NCI-H2227 (cell line): ENCODE results near the gene PDE9A.
"Not testable (repeated sequence)": the region's sequence is repeated elsewhere in the genome, so short reads cannot be mapped to it uniquely, and the experiment has no call there.

ENCODE experiments used
- DNase-seq: peaks from one replicate; lab custom pipeline; 2025; ENCODE audit not compliant: unreplicated experiment; lab: John Stamatoyannopoulos, UW

PDE9A gene

DNA sequence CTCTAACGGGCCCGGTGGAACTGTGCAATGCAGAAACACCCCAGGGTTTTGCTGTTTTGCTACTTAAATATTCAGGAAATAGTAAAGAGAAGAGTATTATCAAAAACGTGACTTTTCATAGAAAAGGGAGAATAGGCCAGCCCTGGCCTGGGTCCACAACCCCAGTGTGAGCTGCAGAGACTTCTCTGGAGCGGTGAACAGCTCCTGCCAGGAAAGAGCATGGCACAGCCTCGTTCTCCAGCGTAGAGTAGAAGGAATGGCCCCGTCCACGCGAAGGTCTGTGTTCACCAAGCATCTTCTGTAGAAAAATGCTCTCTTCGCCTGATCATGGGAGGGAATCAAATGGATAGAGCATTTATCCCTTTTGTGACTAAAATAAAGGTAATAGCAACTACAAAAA, 51.4 kb downstream of the PDE9A start:
- no peak for DNase-seq

DNA sequence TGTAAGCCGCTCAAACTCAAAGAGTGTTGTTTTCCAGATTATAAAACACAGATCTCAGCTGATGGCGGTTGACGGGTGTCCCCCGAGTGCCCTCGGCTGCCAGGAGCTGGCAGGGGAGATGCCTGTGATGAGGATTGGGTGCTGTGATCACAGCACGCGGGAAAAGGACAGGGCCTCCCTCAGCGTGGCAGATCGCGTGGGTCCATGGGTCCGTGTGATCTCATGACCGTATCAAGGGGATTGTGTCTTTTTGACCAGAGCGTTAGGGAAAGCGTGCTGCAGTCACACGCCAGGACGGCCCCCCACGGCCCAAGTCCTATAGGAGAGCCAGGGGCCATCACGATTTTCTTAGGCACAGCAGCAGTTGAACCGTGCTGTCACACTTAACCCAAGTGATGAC, 51.9 kb downstream of the PDE9A start:
- no peak for DNase-seq

DNA sequence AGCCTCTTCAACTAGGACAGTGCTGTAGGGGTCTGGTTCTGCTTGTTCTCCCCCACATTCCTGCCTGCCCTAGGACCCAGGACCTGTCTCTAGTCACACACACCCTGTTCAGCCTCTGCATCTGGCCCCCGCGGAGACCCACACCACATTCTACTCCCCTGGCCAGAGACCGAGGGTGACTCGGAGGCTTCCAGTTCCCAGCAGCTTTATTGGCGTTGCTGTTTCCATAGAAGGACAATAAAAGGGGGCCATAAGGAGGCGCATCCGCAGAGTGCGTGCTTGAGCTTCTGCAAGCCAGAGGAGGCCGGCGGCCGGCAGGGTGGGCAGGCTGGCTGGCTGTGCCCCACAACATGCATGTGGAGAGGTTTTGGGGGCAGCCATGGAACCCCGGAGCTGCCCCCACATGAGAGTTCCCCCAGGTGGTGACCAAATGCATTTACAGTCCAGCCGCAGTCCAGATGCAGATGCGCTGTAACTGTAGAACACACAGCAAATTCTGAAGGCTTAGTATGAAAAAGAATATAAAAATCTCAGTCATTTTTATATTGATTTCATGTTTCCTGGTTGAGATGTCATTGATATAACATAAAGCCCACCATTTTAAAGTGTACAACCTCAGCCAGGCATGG, 52.4 kb downstream of the PDE9A start:
- no peak for DNase-seq

DNA sequence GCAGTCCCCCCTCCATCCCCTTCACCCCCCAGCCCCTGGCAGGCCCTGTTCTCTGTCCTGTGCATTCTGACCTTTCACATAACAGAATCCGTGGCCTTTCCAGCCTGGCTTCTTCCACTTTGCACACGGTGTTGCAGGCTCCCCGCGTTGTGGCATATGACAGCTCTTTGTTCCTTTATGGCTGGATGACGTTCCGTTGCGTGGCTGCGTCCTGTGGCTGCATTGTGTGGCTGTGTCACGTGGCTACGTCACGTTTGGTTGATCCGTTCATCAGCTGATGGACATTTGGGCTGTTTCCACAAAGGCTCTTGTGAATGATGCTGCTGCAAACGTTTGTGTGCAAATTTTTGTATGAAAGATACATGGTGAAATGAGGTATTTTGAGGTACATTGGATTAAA, 53.3 kb downstream of the PDE9A start:
- DNase-seq: no peak

DNA sequence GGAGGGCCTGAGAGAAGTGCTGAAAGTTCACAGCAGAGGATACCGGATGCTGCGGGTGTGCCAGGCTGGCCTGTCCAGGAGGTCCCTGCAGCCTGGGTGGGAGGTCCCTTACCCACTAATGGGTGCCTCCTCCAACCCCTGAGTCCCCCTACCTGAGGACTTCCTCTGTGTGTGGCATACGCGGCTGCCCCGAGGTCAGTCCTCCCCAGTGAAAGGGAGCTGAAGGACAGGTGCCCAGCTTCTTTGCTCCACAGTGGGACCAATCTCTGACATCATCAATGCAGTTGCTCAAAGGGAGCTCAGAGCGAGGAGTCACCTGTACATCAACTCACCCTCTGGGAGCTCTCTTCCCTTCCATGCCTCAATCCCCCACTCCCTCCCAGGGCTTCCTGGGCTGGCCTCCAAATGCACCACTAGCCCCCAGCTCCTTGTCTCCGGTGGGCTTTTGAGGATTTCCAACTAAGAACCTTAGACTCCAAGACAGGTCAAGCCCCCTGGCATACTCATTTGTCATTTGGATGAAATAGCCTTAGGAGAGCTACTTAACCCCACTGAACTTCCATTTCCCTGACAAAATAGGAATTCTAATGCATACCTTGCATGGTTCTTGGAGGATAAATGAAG, 53.9 kb downstream of the PDE9A start:
- DNase-seq: no peak

DNA sequence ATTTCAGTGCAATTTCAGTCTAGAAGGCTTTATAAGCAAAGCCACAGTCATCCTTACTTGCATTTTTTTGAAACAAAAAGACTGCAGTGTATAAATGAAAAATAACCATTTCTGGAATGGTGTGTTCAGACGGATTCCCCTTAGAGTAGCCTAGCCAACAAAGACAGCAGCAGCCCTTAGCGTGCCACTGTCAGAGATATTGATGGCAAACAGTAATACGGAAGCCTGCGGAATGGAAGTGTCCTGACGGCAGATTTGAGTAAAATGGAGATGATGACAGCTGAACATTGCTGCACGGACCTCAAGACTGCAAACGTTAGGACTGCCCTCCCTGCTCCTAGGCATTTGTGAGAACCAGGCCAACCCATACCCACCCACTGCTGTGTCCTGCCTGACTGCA, 54.7 kb downstream of the PDE9A start:
- DNase-seq: no peak

DNA sequence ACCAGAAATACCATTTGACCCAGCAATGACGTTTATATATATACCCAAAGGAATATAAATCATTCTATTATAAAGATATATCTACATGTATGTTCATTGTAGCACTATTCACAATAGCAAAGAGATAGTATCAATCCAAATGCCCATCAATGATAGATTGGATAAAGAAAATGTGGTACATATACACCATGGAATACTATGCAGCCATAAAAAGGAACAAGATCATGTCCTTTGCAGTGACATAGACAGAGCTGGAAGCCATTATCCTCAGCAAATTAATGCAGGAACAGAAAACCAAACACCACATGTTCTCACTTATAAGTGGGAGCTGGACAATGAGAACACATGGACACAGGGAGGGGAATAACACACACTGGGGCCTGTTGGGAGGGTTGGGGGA, 55.5 kb downstream of the PDE9A start:
- not testable (repeated sequence) for DNase-seq

DNA sequence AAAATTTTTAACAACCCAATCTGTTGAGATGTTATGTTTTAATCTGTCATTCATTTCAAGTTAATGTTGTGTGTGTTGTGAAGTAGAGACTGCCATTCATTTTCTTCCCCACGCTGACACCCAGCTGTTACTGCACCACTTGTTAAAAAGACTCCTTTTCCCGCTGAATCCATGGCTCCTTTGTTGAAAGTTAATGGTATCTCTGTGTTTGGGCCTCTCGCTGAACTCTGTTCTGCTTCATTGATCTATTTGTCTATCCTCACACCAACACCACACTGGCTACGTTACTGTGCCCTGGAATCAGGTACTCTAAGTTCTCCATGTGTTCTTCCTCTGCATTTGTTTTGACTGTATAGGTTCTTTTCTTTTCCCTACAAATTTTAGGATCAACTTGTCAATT, 58.2 kb downstream of the PDE9A start:
- DNase-seq: no peak

DNA sequence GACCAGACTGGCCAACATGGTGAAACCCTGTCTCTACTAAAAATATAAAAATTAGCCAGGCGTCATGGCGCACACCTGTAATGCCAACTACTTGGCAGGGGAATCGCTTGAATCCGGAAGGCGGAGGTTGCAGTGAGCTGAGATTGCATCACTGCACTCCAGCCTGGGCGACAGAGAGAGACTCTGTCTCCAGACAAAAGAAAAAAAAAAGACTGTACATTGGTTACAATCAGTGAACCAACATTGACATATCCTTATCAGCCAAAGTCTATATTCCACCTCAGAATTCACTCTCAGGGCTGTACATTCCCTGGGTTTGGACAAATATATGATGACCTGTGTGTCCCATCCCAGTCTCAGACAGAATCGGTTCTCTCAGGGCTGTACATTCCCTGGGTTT, 62.0 kb downstream of the PDE9A start:
- not testable (repeated sequence) for DNase-seq

DNA sequence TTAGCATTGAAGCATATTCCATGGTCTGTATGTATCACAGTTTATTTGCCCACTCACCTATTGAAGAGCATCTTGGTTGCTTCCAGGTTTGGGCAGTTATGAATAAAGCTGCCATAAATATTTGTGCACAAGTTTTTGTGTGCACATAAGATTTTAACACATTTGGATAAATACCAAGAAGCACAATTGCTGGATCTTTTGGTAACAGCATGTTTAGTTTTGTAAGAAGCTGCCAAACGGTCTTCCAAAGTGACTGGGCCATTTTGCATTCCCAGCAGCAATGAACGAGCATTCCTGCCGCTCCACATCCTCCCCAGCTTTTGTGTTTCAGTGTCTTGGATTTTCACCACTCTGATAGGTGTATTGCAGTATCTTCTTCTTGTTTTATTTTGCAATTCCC, 62.7 kb downstream of the PDE9A start:
- DNase-seq: no peak

DNA sequence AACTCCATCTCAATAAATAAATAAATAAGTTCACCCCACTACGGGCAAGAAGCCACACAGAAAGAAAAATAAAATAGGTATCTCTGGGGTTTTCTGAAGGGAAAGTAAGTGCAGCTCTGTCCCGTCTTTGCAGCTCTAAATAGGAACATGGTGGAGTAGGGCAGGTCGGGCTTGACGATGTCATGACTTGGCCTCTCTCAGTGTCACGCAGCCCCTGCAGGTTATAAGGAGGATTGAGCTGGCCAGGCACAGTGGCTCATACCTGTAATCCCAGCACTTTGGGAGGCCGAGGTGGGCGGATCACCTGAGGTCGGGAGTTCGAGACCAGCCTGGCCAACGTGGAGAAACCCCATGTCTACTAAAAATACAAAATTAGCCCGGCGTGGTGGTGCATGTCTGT, 67.1 kb downstream of the PDE9A start:
- not testable (repeated sequence) for DNase-seq

DNA sequence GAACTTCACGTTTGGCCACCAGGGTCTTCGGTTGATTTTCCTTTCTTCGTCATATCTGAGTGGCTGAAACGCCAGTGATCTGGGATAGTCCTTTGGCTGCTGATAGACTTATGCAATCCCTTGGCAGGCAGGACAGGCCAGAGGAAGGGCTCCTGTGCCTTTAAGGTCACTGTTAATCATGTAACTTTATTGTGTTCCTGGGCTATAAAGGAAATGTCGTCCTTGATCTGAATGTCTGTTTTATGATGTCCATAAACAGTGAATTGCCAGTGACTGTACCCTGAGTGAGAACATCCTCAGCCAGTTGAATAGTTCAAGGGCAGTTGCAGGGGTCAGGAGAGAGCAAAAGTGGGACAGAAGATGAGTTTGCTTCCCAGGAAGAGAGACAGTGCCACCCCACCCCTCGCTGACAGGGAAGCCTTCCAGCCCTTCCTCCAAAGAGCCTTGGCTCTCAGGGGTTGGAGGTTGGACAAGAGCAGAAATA, 68.0 kb downstream of the PDE9A start:
- no peak for DNase-seq

DNA sequence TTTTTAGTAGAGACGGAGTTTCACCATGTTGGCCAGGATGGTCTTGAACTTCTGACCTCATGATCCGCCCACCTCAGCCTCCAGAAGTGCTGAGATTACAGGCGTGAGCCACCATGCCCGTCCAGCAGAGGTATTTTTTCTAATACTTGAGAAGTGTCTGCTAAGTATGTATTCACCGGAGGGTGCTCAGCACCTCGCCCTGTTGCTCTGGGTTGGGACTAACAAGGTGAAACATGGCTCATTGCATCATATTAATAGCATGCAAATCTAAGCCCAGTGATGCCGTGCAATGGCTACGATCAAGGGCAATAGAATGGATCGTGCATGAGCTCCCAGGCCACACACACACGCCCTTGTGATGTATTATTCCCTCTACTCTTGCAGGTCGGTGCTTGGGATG, 68.7 kb downstream of the PDE9A start:
- no peak for DNase-seq

DNA sequence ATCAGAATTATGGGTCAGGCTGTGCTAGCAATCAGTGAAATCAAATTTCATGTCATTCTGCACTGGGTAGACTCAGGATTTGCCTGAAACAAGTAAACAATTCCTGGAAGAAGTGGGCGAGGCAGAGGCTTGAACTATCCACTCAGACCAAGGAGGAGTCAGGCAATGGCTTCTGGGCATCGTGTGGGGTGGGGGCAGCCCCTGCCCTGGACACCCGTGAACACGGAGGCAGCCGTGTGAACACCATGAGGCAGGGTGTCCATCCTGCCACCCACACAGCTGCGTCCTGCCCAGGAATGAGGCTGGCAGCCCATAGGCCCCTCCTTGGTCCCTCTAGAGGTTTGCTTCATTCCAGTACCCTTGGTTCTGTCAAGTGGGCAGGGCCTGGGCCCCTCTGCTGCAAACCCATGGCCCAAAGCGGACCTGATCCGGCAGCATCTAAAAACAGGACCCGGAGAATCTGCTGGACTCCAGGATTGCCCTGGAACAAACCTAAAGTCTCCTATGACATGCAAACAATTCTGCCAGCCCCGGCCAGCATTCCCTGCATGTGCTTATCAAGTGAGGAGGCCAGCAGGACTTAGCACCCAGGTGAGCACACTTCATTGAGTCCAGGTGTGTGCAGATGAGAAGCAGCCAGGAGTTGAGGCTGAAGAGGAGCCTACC, 69.5 kb downstream of the PDE9A start:
- no peak for DNase-seq

DNA sequence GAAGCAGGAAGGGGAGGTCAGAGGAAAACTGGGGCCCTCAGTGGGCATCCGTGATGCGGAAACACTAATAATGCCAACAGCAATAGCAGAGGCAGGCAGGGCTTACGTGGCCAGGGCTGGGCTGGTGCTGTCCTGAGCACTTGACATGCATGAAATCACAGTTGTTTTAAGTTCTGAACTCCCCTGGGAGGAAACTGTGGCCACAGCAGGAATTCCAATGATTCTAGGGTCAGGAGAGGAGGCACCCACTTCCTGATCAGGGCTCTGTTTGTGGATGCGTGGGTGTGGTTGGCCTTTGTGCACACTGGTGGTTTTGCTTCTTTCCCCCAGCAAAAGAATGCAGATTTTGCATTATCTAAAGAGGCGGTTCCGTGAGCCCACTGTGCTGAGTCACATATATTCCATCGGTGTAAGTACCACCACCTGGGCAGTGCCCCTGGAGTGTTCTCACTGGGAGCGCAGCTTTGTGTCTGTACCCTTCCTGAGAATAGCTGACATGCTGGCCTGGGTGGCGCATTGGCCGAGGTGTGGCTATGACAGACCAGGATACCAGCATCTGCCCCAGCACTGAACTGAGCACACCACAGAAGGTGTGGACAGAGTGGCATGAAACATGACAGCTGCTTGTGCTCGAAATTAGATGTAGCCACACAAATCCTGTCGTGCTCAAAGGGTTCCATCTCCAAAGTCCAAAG, 71.0 kb downstream of the PDE9A start:
- DNase-seq: no peak

DNA sequence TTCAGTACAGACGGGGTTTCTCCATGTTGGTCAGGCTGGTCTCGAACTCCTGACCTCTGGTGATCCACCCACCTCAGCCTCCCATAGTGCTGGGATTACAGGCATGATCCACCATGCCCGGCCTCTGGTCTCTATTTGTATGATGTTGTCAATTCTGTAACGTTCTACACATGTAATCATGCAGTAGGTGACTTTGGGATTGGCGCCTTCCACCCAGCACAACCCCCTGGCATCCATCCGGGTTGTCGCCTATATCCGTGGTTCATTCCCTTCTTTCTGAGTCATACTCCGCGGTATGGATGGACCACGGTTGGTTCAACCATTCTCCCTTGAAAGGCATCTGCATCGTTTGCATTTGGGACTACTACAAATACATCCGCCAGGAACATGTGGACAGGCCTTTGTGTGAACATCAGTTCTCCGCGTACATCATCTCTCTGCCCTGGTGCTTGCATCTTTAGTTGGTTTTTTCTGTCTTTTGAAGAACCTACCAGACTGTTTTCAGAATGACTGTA, 72.1 kb downstream of the PDE9A start:
- DNase-seq: no peak

DNA sequence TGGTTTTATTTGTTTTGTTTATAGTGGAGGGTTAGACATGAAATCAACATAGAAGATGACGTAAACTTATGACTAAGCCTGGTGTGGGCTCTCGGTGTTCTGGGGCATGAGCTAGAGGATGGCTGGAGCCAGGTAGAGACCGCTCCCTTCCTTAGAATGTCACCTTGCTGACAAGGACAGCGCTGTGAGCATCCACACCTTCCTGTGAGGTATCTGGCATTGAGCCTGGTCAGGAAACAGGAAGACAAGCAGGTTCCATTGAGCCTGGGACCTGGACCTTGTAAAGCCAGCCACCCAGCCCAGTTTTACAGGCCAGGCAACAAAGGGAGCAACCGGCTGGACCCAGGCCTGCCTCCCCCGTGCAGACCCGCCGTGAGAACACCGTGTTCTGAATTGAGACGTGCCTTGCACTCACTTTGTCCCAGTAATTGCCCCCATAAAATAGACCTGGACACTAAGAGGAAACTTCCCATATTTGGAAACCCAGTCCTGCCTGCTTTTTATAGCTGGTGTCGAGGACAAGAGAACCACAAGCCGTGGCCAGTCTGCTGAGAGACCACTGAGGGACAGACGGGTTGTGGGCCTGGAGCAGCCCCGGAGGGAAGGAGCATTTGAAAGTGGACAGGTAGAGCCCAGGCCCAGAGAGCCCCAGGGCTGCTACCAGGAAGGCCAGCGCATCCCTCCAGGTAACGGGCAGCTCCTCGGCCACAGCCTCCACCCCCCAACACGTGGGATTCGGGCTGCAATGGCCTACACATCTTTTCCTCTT, 78.0 kb downstream of the PDE9A start:
- no peak for DNase-seq

DNA sequence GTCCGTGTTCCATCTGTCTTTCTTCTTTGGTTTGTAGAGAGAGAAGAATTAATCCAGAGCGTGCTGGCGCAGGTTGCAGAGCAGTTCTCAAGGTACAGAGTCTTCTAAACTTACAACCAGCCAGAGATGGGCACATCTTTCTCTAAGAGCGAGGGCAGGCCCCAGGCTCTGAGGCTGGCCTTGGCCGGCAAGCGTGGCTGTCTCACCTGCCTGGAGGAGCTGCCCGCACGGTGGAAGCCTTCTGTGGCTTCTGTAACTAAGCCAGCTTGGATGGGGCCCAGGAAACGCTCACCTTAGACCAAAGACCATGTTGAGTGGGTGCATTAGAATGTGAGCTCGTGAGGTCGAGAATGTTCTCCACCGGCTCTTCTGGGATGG, 78.6 kb downstream of the PDE9A start:
- no peak for DNase-seq

DNA sequence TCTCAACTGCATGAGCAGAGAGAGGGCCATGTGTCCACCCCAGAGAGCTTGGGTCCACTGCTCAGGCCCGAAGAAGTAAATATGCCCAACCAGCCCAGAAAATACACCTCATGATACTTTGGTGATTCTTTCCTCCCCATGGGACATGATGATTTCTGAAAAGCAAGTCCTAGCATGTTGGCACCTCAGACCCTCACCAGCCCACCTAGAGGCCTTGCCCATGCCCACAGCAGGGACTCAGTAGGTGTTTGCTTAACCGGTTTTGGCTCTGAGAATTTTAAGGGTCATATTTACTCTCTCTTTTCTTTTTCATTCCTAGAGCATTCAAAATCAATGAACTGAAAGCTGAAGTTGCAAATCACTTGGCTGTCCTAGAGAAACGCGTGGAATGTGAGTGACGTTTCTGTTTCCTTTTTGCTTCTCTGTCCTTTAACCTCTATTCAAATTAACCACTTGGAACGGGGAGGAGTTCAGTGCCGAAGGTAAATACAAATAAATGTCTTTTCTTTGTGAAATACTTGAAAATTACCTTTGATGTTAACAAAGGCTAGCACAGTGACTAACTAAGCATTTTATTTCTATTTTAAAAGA, 79.7 kb downstream of the PDE9A start:
- no peak for DNase-seq

DNA sequence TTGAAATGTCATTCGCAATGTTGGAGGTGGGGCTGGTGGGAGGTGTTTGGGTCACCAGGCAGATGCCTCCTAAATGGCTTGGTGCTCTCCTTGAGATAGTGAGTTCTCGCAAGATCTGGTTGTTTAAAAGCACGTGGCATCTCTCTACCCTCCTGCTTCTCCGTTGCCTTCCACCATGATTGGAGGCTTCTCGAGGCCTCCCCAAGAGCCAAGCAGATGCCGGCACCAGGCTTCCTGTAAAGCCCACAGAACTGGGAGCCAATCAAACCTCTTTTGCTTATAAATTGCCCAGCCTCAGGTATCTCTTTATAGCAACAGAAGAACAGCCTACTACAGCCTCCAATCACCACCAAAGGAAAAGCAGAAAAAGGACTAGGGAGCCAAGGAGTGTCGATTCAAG, 80.5 kb downstream of the PDE9A start:
- no peak for DNase-seq
